HEK293T (cell line): ENCODE data around the gene HDAC11.

Experiments used
- BHLHE40 ChIP-seq: fragments of 450-650 bp; IDR thresholded peaks from 2 replicates; pipeline ENCODE4 v1.6.1; 2016; ENCODE audit warnings: mild to moderate bottlenecking, moderate library complexity, borderline replicate concordance
- CTBP1 ChIP-seq: fragments of 450-650 bp; IDR thresholded peaks from 2 replicates; pipeline ENCODE4 v1.6.1; 2016; ENCODE audit warnings: borderline replicate concordance
- ELF4 ChIP-seq: fragments of 450-650 bp; IDR thresholded peaks from 2 replicates; pipeline ENCODE4 v1.6.1; 2017; ENCODE audit warnings: antibody characterized with exemption
- FOXA1 ChIP-seq: fragments of 450-650 bp; IDR thresholded peaks from 2 replicates; pipeline ENCODE4 v1.6.1; 2016; ENCODE audit warnings: mild to moderate bottlenecking
- FOXM1 ChIP-seq: fragments of 450-650 bp; IDR thresholded peaks from 2 replicates; pipeline ENCODE4 v1.6.1; 2017; ENCODE audit warnings: mild to moderate bottlenecking, borderline replicate concordance
- LEF1 ChIP-seq: fragments of 450-650 bp; IDR thresholded peaks from 2 replicates; pipeline ENCODE4 v1.6.1; 2017; ENCODE audit warnings: mild to moderate bottlenecking, borderline replicate concordance
- NFRKB ChIP-seq: fragments of 450-650 bp; IDR thresholded peaks from 2 replicates; pipeline ENCODE4 v1.6.1; 2016; ENCODE audit warnings: mild to moderate bottlenecking, moderate library complexity
- SUZ12 ChIP-seq: fragments of 450-650 bp; IDR thresholded peaks from 2 replicates; pipeline ENCODE4 v1.6.1; 2016; ENCODE audit warnings: mild to moderate bottlenecking
- TARDBP ChIP-seq: fragments of 450-650 bp; IDR thresholded peaks from 2 replicates; pipeline ENCODE4 v1.6.1; 2016

- TF ChIP-seq SUZ12 (no peak), CTBP1 (no peak), LEF1 (no peak), BHLHE40 (no peak), ELF4 (no peak), TARDBP (no peak), NFRKB (no peak), FOXA1 (no peak), FOXM1 (no peak)
Observed at GRCh38 chr3:13433912-13434311, 46.2 kb upstream of the HDAC11 start.
